OCI-LY3 (cell line): ENCODE results near the gene RNF6.

Experiments
- EZH2phosphoT487 ChIP-seq: fragments of 200-600 bp; shearing (Covaris generic); IDR thresholded peaks from 2 replicates; pipeline ENCODE4 v1.6.1; 2018; ENCODE audit warnings: antibody characterized with exemption, mixed run types, low read depth
- TF ChIP-seq, protein P1 (sequence below): fragments of 200-600, 300-600 bp; sonication (generic); IDR thresholded peaks from 2 replicates; pipeline ENCODE4 v1.5.1; 2014; ENCODE audit warnings: antibody characterized with exemption, low read length, low read depth

DNA sequence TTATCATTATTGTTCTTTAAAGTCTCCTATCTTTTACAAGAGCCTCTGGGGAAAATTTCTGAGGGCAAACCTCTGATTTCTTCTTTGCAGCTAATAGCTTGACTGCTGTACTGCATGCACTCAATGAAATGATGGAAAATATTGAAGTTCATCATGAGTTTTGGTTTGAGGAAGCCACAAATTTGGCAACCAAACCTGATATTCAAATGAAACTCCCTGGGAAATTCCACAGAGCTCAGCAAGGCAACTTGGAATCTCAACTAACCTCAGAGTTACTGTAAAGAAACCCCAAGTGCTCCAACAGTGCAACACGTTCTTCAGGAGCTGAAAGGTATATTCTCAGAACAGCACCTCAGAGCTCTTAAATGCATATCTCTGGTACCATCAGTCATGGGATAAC is 14.2 kb upstream of the RNF6 start:
- TF ChIP-seq, protein P1, sequence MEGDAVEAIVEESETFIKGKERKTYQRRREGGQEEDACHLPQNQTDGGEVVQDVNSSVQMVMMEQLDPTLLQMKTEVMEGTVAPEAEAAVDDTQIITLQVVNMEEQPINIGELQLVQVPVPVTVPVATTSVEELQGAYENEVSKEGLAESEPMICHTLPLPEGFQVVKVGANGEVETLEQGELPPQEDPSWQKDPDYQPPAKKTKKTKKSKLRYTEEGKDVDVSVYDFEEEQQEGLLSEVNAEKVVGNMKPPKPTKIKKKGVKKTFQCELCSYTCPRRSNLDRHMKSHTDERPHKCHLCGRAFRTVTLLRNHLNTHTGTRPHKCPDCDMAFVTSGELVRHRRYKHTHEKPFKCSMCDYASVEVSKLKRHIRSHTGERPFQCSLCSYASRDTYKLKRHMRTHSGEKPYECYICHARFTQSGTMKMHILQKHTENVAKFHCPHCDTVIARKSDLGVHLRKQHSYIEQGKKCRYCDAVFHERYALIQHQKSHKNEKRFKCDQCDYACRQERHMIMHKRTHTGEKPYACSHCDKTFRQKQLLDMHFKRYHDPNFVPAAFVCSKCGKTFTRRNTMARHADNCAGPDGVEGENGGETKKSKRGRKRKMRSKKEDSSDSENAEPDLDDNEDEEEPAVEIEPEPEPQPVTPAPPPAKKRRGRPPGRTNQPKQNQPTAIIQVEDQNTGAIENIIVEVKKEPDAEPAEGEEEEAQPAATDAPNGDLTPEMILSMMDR = no peak
- TF ChIP-seq EZH2phosphoT487 = no peak
